SH-SY5Y (cell line): Measurements from ENCODE around the gene TMEFF1.

Source experiments
- GATA2 ChIP-seq: IDR thresholded peaks from 2 replicates; pipeline ENCODE4 v1.6.1; 2011; ENCODE audit warnings: mild to moderate bottlenecking, low read depth, low read length
- GATA3 ChIP-seq: IDR thresholded peaks from 2 replicates; pipeline ENCODE4 v1.6.1; 2011; ENCODE audit warnings: low read depth, mild to moderate bottlenecking, low read length, moderate library complexity

DNA sequence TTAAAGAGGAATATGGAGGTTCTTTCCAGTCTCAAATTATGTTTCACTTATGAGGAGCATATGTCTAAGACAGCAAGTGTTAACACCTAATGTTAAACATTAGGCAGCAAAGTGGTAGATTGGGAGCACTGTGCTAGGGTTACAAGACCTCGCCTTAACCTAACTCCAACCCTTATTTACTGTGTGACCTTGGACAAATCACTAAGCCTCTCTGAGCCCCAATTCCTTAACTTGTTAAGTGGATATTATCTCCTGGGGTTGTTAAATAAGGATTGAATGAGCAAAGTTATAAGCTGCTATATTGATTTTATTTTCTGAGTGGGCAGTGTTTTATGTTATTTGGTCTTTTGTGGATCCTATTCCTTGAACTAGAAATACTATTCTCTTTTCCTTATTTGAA is 38.3 kb downstream of the TMEFF1 start:
- TF ChIP-seq GATA3 (no peak), GATA2 (no peak)
